Uterus (tissue), 2 donors: Measurements from ENCODE around the gene RANBP17.

Experiments used
- POLR2A ChIP-seq, 2 donors: fragments of 450-650 bp; IDR thresholded peaks; one replicate each; pipeline ENCODE4 v1.6.1; 2016; ENCODE audit warnings: antibody characterized with exemption in 2 of 2, mild to moderate bottlenecking in 1 of 2, moderate library complexity in 1 of 2
- TF ChIP-seq, protein P1 (sequence below), 4 experiments: fragments of 200-600 bp in 2 of 4; fragments of 450-650 bp in 2 of 4; sonication (generic) in 2 of 4; IDR thresholded peaks; one replicate each; pipeline ENCODE4 v1.5.1; 2016 to 2019; ENCODE audit warnings: antibody characterized with exemption in 4 of 4, mild to moderate bottlenecking in 2 of 4, moderate library complexity in 1 of 4

GRCh38 chr5:170974461-170974860, 112.6 kb downstream of the RANBP17 start:
- TF ChIP-seq, protein P1, sequence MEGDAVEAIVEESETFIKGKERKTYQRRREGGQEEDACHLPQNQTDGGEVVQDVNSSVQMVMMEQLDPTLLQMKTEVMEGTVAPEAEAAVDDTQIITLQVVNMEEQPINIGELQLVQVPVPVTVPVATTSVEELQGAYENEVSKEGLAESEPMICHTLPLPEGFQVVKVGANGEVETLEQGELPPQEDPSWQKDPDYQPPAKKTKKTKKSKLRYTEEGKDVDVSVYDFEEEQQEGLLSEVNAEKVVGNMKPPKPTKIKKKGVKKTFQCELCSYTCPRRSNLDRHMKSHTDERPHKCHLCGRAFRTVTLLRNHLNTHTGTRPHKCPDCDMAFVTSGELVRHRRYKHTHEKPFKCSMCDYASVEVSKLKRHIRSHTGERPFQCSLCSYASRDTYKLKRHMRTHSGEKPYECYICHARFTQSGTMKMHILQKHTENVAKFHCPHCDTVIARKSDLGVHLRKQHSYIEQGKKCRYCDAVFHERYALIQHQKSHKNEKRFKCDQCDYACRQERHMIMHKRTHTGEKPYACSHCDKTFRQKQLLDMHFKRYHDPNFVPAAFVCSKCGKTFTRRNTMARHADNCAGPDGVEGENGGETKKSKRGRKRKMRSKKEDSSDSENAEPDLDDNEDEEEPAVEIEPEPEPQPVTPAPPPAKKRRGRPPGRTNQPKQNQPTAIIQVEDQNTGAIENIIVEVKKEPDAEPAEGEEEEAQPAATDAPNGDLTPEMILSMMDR (IDR thresholded peaks at IDR 0.05): no peak
- TF ChIP-seq POLR2A (IDR thresholded peaks at IDR 0.05): no peak
